K562 (cell line): ENCODE results near the gene MMP7. TPM values are rescaled to one million over a fixed set of nuclear protein-coding genes. Genes with fewer than 3 reads are reported as not detected.

Experiments used
- ATAC-seq: fragments of 200-7000 bp; cut with Tn5 transposase; 3 replicates; pipeline ENCODE4 v1.9.1; 2020; ENCODE audit warnings: moderate library complexity
- BruUV-seq: library from RNA; stranded (reverse); fragments of 400-500 nt; replicated peaks from 2 replicates; lab custom pipeline; 2021; lab: Mats Ljungman, UMichigan
- CTCF ChIA-PET: fragments of 300-600 bp; formaldehyde crosslinking; extraction: SDS; loops from one replicate; lab custom pipeline; 2021; ENCODE audit warnings: low intra/inter-chr PET ratio; lab: Yijun Ruan, JAX
- POLR2A ChIA-PET: fragments of 300-600, 350-650 bp; sonication (Branson Sonifier 250); formaldehyde crosslinking; extraction: SDS; loops from one replicate; lab custom pipeline; 2021; ENCODE audit warnings: antibody characterized with exemption, inconsistent platforms; lab: Yijun Ruan, JAX
- DNase-seq, 4 experiments: peaks; one replicate each; pipeline versions ENCODE4 v3.0.0 to v3.0.0-alpha.2; 2011 to 2018; ENCODE audit warnings: low spot score in 3 of 4, mixed read lengths in 3 of 4; ENCODE audit errors: extremely low read depth in 1 of 4
- FAIRE-seq: peaks from 2 replicates; lab custom pipeline; 2011; peaks lifted over from hg19 to GRCh38; lab: Jason Lieb, UNC
- H2AFZ ChIP-seq: 2 replicates; pipeline ENCODE4 v1.6.0; 2011; ENCODE audit warnings: low read depth, low read length, control low read depth, inconsistent platforms
- H3K27ac ChIP-seq: fragments of 200-600 bp; 3 replicates; pipeline ENCODE4 v1.8.0; 2011; ENCODE audit warnings: low read depth, mild to moderate bottlenecking, control low read depth, inconsistent platforms, low read length, moderate library complexity, mixed read lengths; ENCODE audit errors: extremely low read depth
- H3K27me3 ChIP-seq, 2 experiments: fragments of 300-600 bp in 1 of 2; 2 replicates in 1 of 2; 3 replicates in 1 of 2; pipeline versions ENCODE4 v1.6.0 to v1.8.0; 2011; ENCODE audit warnings: inconsistent platforms in 2 of 2, low read length in 2 of 2, mild to moderate bottlenecking in 1 of 2, mixed read lengths in 1 of 2, moderate library complexity in 1 of 2; ENCODE audit not compliant: control insufficient read depth in 2 of 2, insufficient read depth in 2 of 2
- H3K36me3 ChIP-seq: fragments of 300-600 bp; 3 replicates; pipeline ENCODE4 v1.8.0; 2011; ENCODE audit warnings: mild to moderate bottlenecking, low read length, inconsistent platforms; ENCODE audit not compliant: control insufficient read depth, insufficient read depth
- H3K4me1 ChIP-seq, 2 experiments: fragments of 200-600 bp in 1 of 2; replicated peaks in 1 of 2; 2 replicates in 1 of 2; 3 replicates in 1 of 2; pipeline versions ENCODE4 v1.5.1 to v1.8.0; 2011; ENCODE audit warnings: inconsistent platforms in 2 of 2, low read length in 2 of 2, mild to moderate bottlenecking in 1 of 2, mixed read lengths in 1 of 2, moderate library complexity in 1 of 2; ENCODE audit not compliant: control insufficient read depth in 2 of 2, insufficient read depth in 2 of 2
- H3K4me2 ChIP-seq: 2 replicates; pipeline ENCODE4 v1.6.1; 2011; ENCODE audit warnings: low read length, control low read depth, inconsistent platforms, mixed read lengths; ENCODE audit not compliant: insufficient read depth
- H3K4me3 ChIP-seq: fragments of 200-600 bp; sonication (generic), shearing (Covaris generic); 2 replicates; pipeline ENCODE4 v1.5.1; 2016; ENCODE audit warnings: control low read depth, inconsistent platforms
- H3K79me2 ChIP-seq: fragments of 200-600 bp; 3 replicates; pipeline ENCODE4 v1.8.0; 2011; ENCODE audit warnings: low read length, inconsistent platforms; ENCODE audit not compliant: control insufficient read depth, insufficient read depth
- H3K9ac ChIP-seq, 2 experiments: 2 replicates each; pipeline versions ENCODE4 v1.6.0 to v1.6.1; 2011; ENCODE audit warnings: low read depth in 2 of 2, low read length in 2 of 2, control low read depth in 1 of 2, inconsistent platforms in 1 of 2, mild to moderate bottlenecking in 1 of 2, mixed read lengths in 1 of 2; ENCODE audit not compliant: insufficient read depth in 1 of 2
- H3K9me1 ChIP-seq: one replicate; pipeline ENCODE4 v1.6.0; 2011; ENCODE audit warnings: inconsistent platforms, mild to moderate bottlenecking, low read length, moderate library complexity; ENCODE audit not compliant: control insufficient read depth, insufficient read depth
- H3K9me3 ChIP-seq: replicated peaks from 2 replicates; pipeline ENCODE4 v1.5.1; 2011; ENCODE audit warnings: low read depth, low read length, inconsistent platforms; ENCODE audit not compliant: control insufficient read depth, insufficient read depth
- H4K20me1 ChIP-seq: replicated peaks from 2 replicates; pipeline ENCODE4 v1.6.1; 2011; ENCODE audit warnings: low read length, inconsistent platforms, mixed read lengths; ENCODE audit not compliant: control insufficient read depth, insufficient read depth
- CEBPG ChIP-seq, 3 experiments: fragments of 200-800 bp in 1 of 3; sonication (Bioruptor generic) in 1 of 3; sonication (generic) in 1 of 3; formaldehyde crosslinking in 1 of 3; IDR thresholded peaks in 2 of 3; conservative IDR thresholded peaks in 1 of 3; 2 replicates each; pipeline versions ENCODE4 v1.6.1 to v1.8.0; 2016 to 2022; ENCODE audit warnings: missing compliant biosample characterization in 2 of 3, missing genetic modification characterization in 2 of 3, mild to moderate bottlenecking in 1 of 3, missing genetic modification reagents in 1 of 3
- SMAD4 ChIP-seq: fragments of 250-450 bp; sonication (Bioruptor Pico); conservative IDR thresholded peaks from 2 replicates; pipeline ENCODE4 v1.8.0; 2021; ENCODE audit warnings: inconsistent platforms, mild to moderate bottlenecking, moderate library complexity
- WGBS: fragments of 100-300 bp; shearing (Covaris generic); methylation state at CpG from one replicate; pipeline ENCODE4 v1.1.6; 2016; ENCODE audit warnings: low coverage, mixed read lengths; ENCODE audit not compliant: insufficient coverage; ENCODE audit errors: missing lambda C conversion rate; 5-methylcytosine and 5-hydroxymethylcytosine counted together
- in situ Hi-C: fragments of 300-500 bp; cut with MboI; formaldehyde crosslinking; loops from 4 replicates; pipeline ENCODE4 v1.15.0; 2018; ENCODE audit warnings: inconsistent platforms, mixed read lengths
- intact Hi-C: fragments of 100-400 bp; cut with micrococcal nuclease; formaldehyde crosslinking; loops from 2 replicates; pipeline ENCODE4 v1.14.2; 2022
- polyA plus RNA-seq, 8 experiments: library from polyadenylated mRNA; depleted of rRNA in 4 of 8; stranded (reverse) in 5 of 8; unstranded in 3 of 8; fragments of >200 nt; fragmentation: Nextera tagmentation in 2 of 8; fragmentation: Illumina TruSeq in 1 of 8; extraction: Ambion mirVana in 2 of 8; extraction: Trizol in 1 of 8; gene quantifications; 2 replicates each; pipeline versions ENCODE4 v1.2.1 to v1.2.3, GENCODE V29; 2011 to 2014; ENCODE audit warnings: inconsistent platforms in 1 of 8, missing spikeins in 1 of 8
- total RNA-seq, 7 experiments: library from RNA; depleted of rRNA in 6 of 7; stranded (reverse); fragments of >200 nt in 6 of 7; fragmentation: Illumina TruSeq in 2 of 7; extraction: Trizol in 2 of 7; gene quantifications; 2 replicates each; pipeline versions ENCODE4 v1.2.1 to v1.2.3, GENCODE V29; 2011 to 2021; ENCODE audit warnings: low replicate concordance in 1 of 7
- TF ChIP-seq, protein P1 (sequence below), 2 experiments: fragments of 450-650 bp in 1 of 2; sonication (generic) in 1 of 2; formaldehyde crosslinking in 1 of 2; IDR thresholded peaks in 1 of 2; conservative IDR thresholded peaks in 1 of 2; 2 replicates each; pipeline versions ENCODE4 v1.6.1 to v1.8.1; 2016 to 2023; ENCODE audit warnings: mild to moderate bottlenecking in 2 of 2, moderate library complexity in 2 of 2, inconsistent platforms in 1 of 2, missing genetic modification reagents in 1 of 2

Gene MMP7
- total and polyA plus RNA-seq, 9 of the 15 experiments (the other 6 are each of a cell fraction or from before 2014, with no cell fraction given): 0.13 TPM; not detected in 8

DNA sequence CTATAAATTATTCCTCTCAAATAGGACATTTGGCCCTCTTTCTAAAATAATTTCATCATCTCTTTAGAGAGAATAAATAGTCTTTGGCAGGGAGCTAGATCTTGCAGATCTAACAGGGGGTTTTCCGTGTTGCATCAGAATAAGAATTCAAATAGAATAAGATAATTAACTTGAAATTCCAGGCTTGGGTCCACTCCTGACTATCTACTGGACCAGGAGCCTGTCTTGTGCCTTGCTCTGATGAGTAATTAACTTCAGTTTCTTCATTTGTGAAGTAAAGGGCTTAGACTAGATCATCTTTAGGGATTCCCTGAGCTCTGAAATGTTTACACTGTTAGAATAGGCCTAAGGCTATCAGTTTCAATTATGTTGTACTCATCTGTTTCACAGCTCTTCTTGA, 54.5 kb downstream of the MMP7 start:
- Histone ChIP-seq H3K9me3 (no peaks in the 10 kb centered on the region), H3K4me2 (no peak overlapping the region; the same call in 1 of the 2 replicates), H3K27me3 (no peaks in the 10 kb centered on the region), H3K4me3 (no peak overlapping the region), H4K20me1 (no peaks in the 10 kb centered on the region), H3K36me3 (no peaks in the 10 kb centered on the region), H3K27ac (peak overlapping the region; percentile 51; the same call in 2 of the 3 replicates), H3K9ac (peak overlapping the region in 1 of 2 experiments; percentile 8; a peak in 1 of 4 replicates), H3K79me2 (no peaks in the 10 kb centered on the region), H2AFZ (peak overlapping the region; percentile 76), H3K9me1 (no peaks in the 10 kb centered on the region)
- ChIA-PET POLR2A (interaction anchor here (0.9 to 1.2 kb wide), 2 partner anchors 9 to 68 kb away, joined by 4 to 5 read pairs; no protein-coding TSS in a partner anchor), CTCF (no interaction called here)
- in situ Hi-C loops: no loop called here
- WGBS: 50% methylated on average over 1 of the region's 1 CpG
- intact Hi-C loops: loop anchor here (5.0 kb wide), 1 partner anchor 84 kb away; no protein-coding TSS in a partner anchor
- BruUV-seq: no TSS peak
- peak; percentile 22 for ATAC-seq
- FAIRE-seq: no peak
- DNase-seq: no peak
- TF ChIP-seq, protein P1, sequence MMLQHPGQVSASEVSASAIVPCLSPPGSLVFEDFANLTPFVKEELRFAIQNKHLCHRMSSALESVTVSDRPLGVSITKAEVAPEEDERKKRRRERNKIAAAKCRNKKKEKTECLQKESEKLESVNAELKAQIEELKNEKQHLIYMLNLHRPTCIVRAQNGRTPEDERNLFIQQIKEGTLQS (IDR thresholded peaks at IDR 0.05): peak; percentile 29; the same call in 1 of the 2 replicates
- TF ChIP-seq, protein P1 (CRISPR knock-in tag; conservative IDR thresholded peaks at IDR 0.05): no peak
- TF ChIP-seq CEBPG (CRISPR knock-in tag; IDR thresholded peaks at IDR 0.05): no peak
- TF ChIP-seq CEBPG (tag; conservative IDR thresholded peaks at IDR 0.05 in 1 of 2, IDR thresholded peaks at IDR 0.05 in 1 of 2): 0 out of 4 replicates have a peak, but pooled peaks of 1 of the 2 experiments have one; percentile 14
- TF ChIP-seq SMAD4 (CRISPR knock-in tag): no peak
- TF ChIP-seq, all 486 proteins: peak for 2
- peaks cover 7 to 15% of the 10 kb centered on the region in 2 experiments for H3K4me1 ChIP-seq
